WTC11 (cell line): Measurements from ENCODE around the gene MOV10L1. TPM values are rescaled to one million over a fixed set of nuclear protein-coding genes. Genes with fewer than 3 reads are reported as not detected.

Experiments
- ATAC-seq: fragments of 200-7000 bp; cut with Tn5 transposase; 2 replicates; pipeline ENCODE4 v1.10.0; 2021; ENCODE audit warnings: mild to moderate bottlenecking, moderate library complexity
- CTCF ChIA-PET: fragments of 300-600 bp; sonication (Branson Sonifier 250); formaldehyde crosslinking; loops from one replicate; lab custom pipeline; 2021; ENCODE audit warnings: antibody characterized with exemption; lab: Charles Lee
- POLR2A ChIA-PET: fragments of 350-600 bp; sonication (Branson Sonifier 250); formaldehyde crosslinking; loops from one replicate; lab custom pipeline; 2021; ENCODE audit warnings: antibody characterized with exemption; lab: Charles Lee
- DNase-seq: peaks from one replicate; pipeline ENCODE4 v3.0.0; 2021; ENCODE audit warnings: low spot score
- H3K27ac Mint-ChIP-seq: 2 replicates; pipeline ENCODE4 v1.8.0; 2021; ENCODE audit warnings: mixed read lengths
- H3K27me3 Mint-ChIP-seq: 2 replicates; pipeline ENCODE4 v1.8.0; 2021; ENCODE audit warnings: low read depth, mild to moderate bottlenecking, moderate library complexity, mixed read lengths
- H3K36me3 Mint-ChIP-seq: 2 replicates; pipeline ENCODE4 v1.8.0; 2021; ENCODE audit warnings: mixed read lengths
- H3K4me1 Mint-ChIP-seq: 2 replicates; pipeline ENCODE4 v1.8.0; 2022; ENCODE audit warnings: mixed read lengths
- H3K4me3 Mint-ChIP-seq: 2 replicates; pipeline ENCODE4 v1.8.0; 2021; ENCODE audit warnings: mild to moderate bottlenecking, moderate library complexity, mixed read lengths
- H3K9me3 Mint-ChIP-seq: 2 replicates; pipeline ENCODE4 v1.8.0; 2021; ENCODE audit warnings: mixed read lengths
- ATF1 ChIP-seq: sonication (generic); formaldehyde crosslinking; IDR thresholded peaks from 2 replicates; pipeline ENCODE4 v1.8.1; 2023; ENCODE audit warnings: mild to moderate bottlenecking, moderate library complexity, missing genetic modification reagents
- CREB1 ChIP-seq: sonication (generic); formaldehyde crosslinking; IDR thresholded peaks from 2 replicates; pipeline ENCODE4 v1.8.0; 2023; ENCODE audit warnings: mild to moderate bottlenecking, missing genetic modification reagents
- ELF4 ChIP-seq: sonication (generic); formaldehyde crosslinking; IDR thresholded peaks from 2 replicates; pipeline ENCODE4 v1.8.1; 2022; ENCODE audit warnings: low read depth, mild to moderate bottlenecking, moderate library complexity, missing genetic modification reagents
- ESRRA ChIP-seq: sonication (generic); formaldehyde crosslinking; IDR thresholded peaks from 2 replicates; pipeline ENCODE4 v1.8.1; 2022; ENCODE audit warnings: mild to moderate bottlenecking, missing genetic modification reagents, borderline replicate concordance
- FOXJ3 ChIP-seq: sonication (generic); formaldehyde crosslinking; IDR thresholded peaks from 2 replicates; pipeline ENCODE4 v1.9.0; 2021; ENCODE audit warnings: missing genetic modification reagents, mild to moderate bottlenecking, borderline replicate concordance
- JAZF1 ChIP-seq: fragments of 250-450 bp; sonication (Bioruptor Pico); IDR thresholded peaks from 2 replicates; pipeline ENCODE4 v1.9.0; 2021; ENCODE audit warnings: moderate library complexity, mild to moderate bottlenecking, inconsistent platforms
- PRRX2 ChIP-seq: fragments of 250-450 bp; sonication (Bioruptor Pico); IDR thresholded peaks from 2 replicates; pipeline ENCODE4 v1.8.0; 2021; ENCODE audit warnings: mild to moderate bottlenecking
- RELA ChIP-seq: sonication (generic); formaldehyde crosslinking; IDR thresholded peaks from 2 replicates; pipeline ENCODE4 v1.8.1; 2022; ENCODE audit warnings: missing genetic modification reagents, mild to moderate bottlenecking, borderline replicate concordance
- RORB ChIP-seq: fragments of 250-450 bp; sonication (Bioruptor Pico); IDR thresholded peaks from 2 replicates; pipeline ENCODE4 v1.9.0; 2021; ENCODE audit warnings: mild to moderate bottlenecking
- SP1 ChIP-seq: sonication (generic); formaldehyde crosslinking; conservative IDR thresholded peaks from 2 replicates; pipeline ENCODE4 v1.8.1; 2022; ENCODE audit warnings: missing genetic modification reagents
- TP53 ChIP-seq: sonication (generic); formaldehyde crosslinking; IDR thresholded peaks from 2 replicates; pipeline ENCODE4 v1.8.1; 2023; ENCODE audit warnings: mild to moderate bottlenecking, missing genetic modification reagents
- total RNA-seq: library from RNA; stranded (reverse); gene quantifications from 3 replicates; pipeline ENCODE4 v1.2.3, GENCODE V29; 2021
- TF ChIP-seq, protein P1 (sequence below): fragments of 250-450 bp; sonication (Bioruptor Pico); IDR thresholded peaks from 2 replicates; pipeline ENCODE4 v1.9.0; 2021; ENCODE audit warnings: mild to moderate bottlenecking, borderline replicate concordance
- TF ChIP-seq, protein P2 (sequence below): fragments of 250-450 bp; sonication (Bioruptor Pico); conservative IDR thresholded peaks from 2 replicates; pipeline ENCODE4 v1.9.0; 2021; ENCODE audit warnings: mild to moderate bottlenecking
- TF ChIP-seq, protein P3 (sequence below): sonication (generic); formaldehyde crosslinking; IDR thresholded peaks from 2 replicates; pipeline ENCODE4 v1.8.1; 2022; ENCODE audit warnings: mild to moderate bottlenecking, missing genetic modification reagents, moderate library complexity, borderline replicate concordance
- TF ChIP-seq, protein P4 (sequence below): sonication (generic); formaldehyde crosslinking; IDR thresholded peaks from 2 replicates; pipeline ENCODE4 v1.8.1; 2022; ENCODE audit warnings: low read depth, mild to moderate bottlenecking, moderate library complexity, missing genetic modification reagents, borderline replicate concordance
- TF ChIP-seq, protein P5 (sequence below): fragments of 250-450 bp; sonication (Bioruptor Pico); IDR thresholded peaks from 2 replicates; pipeline ENCODE4 v1.8.0; 2021; ENCODE audit warnings: mild to moderate bottlenecking
- TF ChIP-seq, protein P6 (sequence below): sonication (generic); formaldehyde crosslinking; IDR thresholded peaks from 2 replicates; pipeline ENCODE4 v1.8.1; 2023; ENCODE audit warnings: mild to moderate bottlenecking, moderate library complexity, missing genetic modification reagents
- TF ChIP-seq, protein P7 (sequence below): fragments of 200-600 bp; IDR thresholded peaks from 2 replicates; pipeline ENCODE4 v1.8.0; 2022; ENCODE audit warnings: antibody characterized with exemption

The MOV10L1 gene
- total RNA-seq, 1 experiment from 2014 or later: not detected

DNA sequence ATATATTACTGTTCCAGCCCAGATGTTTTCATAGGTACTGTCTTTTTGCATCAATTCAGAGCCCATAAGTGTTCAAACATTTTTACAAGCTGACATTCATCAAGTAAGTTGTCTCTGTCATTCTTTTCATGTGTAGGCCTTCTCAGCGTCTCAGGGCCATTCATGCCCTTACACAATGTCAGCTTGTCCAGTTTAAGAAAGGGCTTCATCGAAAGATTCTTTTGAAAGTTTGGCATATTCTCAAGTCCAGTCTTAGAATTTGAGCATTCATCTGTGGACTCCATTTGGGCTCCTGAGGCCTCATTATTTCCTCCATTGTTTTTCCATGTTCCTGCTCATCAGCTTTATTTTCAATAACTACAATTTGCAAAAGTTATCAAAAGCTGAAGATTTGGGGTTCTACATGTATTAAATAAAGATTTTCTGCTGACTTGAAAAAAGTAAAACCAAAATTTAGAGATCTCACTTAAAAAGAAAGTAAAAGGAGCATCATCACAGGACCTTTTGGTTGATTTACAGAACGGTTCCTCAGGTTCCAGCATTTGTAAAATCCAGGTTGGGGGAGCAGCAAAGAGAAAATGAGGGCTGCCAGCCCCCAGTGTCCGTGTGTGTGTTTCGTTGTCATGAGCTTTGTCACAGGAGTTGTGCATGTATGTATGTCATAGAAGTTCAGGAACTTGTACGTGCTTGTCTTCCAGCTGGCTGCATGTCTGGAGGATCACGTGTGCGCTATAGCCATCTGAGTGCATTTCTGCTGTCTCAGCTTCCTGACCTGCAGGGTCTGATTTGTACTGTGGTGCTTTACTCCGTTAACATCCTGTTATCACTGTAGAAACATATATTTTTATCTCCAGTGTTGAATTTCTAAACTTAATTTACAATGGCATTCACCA lies 15.6 kb downstream of the MOV10L1 start (continued):
- TF ChIP-seq, protein P1, sequence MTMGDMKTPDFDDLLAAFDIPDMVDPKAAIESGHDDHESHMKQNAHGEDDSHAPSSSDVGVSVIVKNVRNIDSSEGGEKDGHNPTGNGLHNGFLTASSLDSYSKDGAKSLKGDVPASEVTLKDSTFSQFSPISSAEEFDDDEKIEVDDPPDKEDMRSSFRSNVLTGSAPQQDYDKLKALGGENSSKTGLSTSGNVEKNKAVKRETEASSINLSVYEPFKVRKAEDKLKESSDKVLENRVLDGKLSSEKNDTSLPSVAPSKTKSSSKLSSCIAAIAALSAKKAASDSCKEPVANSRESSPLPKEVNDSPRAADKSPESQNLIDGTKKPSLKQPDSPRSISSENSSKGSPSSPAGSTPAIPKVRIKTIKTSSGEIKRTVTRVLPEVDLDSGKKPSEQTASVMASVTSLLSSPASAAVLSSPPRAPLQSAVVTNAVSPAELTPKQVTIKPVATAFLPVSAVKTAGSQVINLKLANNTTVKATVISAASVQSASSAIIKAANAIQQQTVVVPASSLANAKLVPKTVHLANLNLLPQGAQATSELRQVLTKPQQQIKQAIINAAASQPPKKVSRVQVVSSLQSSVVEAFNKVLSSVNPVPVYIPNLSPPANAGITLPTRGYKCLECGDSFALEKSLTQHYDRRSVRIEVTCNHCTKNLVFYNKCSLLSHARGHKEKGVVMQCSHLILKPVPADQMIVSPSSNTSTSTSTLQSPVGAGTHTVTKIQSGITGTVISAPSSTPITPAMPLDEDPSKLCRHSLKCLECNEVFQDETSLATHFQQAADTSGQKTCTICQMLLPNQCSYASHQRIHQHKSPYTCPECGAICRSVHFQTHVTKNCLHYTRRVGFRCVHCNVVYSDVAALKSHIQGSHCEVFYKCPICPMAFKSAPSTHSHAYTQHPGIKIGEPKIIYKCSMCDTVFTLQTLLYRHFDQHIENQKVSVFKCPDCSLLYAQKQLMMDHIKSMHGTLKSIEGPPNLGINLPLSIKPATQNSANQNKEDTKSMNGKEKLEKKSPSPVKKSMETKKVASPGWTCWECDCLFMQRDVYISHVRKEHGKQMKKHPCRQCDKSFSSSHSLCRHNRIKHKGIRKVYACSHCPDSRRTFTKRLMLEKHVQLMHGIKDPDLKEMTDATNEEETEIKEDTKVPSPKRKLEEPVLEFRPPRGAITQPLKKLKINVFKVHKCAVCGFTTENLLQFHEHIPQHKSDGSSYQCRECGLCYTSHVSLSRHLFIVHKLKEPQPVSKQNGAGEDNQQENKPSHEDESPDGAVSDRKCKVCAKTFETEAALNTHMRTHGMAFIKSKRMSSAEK: no peak
- TF ChIP-seq, protein P2, sequence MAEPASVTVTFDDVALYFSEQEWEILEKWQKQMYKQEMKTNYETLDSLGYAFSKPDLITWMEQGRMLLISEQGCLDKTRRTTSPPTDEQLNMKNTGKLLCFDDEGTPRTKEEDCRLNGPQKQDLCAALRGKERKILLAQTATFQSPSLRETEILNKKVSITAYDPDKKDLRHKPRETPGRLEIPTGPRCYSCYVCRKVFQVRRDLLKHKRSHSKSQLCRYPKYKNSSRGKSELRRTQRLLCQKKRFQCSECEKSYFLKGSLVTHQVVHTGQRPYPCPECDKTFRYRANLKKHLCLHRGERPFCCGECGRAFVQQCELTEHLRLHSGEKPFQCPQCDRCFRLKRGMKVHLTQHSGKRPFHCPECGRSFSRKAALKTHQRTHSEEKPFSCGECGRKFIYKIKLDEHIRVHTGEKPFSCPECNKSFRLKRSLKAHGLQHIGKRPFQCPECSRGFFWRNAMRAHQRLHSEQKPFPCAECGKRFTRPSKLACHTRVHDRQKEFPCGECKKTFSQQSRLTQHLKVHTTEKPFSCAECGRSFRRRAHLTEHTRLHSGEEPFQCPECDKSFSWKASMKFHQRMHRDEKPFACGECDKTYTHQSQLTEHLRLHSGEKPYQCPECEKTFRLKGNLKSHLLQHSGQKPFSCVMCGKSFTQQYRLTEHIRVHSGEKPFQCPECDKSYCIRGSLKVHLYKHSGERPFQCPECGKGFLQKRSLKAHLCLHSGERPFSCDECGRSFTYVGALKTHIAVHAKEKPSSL (CRISPR knock-in tag): no peak
- TF ChIP-seq ELF4 (CRISPR knock-in tag): no peak
- TF ChIP-seq RELA (CRISPR knock-in tag): no peak
- TF ChIP-seq, protein P3, sequence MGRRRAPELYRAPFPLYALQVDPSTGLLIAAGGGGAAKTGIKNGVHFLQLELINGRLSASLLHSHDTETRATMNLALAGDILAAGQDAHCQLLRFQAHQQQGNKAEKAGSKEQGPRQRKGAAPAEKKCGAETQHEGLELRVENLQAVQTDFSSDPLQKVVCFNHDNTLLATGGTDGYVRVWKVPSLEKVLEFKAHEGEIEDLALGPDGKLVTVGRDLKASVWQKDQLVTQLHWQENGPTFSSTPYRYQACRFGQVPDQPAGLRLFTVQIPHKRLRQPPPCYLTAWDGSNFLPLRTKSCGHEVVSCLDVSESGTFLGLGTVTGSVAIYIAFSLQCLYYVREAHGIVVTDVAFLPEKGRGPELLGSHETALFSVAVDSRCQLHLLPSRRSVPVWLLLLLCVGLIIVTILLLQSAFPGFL (CRISPR knock-in tag): no peak
- no peak for TF ChIP-seq RORB

DNA sequence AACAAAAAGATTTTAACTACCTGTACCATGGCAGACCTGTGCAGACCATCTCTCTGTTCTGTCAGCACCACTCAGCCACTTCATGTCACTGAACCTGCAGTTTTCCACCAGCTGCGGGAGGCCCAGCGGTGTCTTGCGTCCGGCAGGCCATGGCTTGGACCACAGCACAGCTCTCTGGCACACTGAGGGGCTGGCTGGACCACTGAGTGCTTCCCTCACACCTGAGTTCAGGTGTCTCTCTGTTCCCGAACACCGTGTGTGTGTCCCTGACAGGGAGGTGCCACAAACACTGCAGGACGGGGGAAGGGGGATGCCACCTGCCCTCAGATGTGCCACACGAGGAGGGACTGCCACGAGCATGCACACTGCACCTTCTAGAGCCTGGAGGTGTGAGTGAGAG lies 17.7 kb downstream of the MOV10L1 start:
- TF ChIP-seq, protein P4, sequence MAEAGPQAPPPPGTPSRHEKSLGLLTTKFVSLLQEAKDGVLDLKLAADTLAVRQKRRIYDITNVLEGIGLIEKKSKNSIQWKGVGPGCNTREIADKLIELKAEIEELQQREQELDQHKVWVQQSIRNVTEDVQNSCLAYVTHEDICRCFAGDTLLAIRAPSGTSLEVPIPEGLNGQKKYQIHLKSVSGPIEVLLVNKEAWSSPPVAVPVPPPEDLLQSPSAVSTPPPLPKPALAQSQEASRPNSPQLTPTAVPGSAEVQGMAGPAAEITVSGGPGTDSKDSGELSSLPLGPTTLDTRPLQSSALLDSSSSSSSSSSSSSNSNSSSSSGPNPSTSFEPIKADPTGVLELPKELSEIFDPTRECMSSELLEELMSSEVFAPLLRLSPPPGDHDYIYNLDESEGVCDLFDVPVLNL (CRISPR knock-in tag): no peak
- TF ChIP-seq FOXJ3 (no peak), CREB1 (CRISPR knock-in tag) (no peak), ATF1 (CRISPR knock-in tag) (no peak), TP53 (CRISPR knock-in tag) (no peak), SP1 (CRISPR knock-in tag) (no peak), JAZF1 (CRISPR knock-in tag) (no peak), PRRX2 (no peak), ESRRA (no peak)
- TF ChIP-seq, protein P5, sequence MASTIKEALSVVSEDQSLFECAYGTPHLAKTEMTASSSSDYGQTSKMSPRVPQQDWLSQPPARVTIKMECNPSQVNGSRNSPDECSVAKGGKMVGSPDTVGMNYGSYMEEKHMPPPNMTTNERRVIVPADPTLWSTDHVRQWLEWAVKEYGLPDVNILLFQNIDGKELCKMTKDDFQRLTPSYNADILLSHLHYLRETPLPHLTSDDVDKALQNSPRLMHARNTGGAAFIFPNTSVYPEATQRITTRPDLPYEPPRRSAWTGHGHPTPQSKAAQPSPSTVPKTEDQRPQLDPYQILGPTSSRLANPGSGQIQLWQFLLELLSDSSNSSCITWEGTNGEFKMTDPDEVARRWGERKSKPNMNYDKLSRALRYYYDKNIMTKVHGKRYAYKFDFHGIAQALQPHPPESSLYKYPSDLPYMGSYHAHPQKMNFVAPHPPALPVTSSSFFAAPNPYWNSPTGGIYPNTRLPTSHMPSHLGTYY (CRISPR knock-in tag): no peak
- TF ChIP-seq, protein P6, sequence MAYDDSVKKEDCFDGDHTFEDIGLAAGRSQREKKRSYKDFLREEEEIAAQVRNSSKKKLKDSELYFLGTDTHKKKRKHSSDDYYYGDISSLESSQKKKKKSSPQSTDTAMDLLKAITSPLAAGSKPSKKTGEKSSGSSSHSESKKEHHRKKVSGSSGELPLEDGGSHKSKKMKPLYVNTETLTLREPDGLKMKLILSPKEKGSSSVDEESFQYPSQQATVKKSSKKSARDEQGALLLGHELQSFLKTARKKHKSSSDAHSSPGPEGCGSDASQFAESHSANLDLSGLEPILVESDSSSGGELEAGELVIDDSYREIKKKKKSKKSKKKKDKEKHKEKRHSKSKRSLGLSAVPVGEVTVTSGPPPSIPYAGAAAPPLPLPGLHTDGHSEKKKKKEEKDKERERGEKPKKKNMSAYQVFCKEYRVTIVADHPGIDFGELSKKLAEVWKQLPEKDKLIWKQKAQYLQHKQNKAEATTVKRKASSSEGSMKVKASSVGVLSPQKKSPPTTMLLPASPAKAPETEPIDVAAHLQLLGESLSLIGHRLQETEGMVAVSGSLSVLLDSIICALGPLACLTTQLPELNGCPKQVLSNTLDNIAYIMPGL (CRISPR knock-in tag): no peak
- TF ChIP-seq, protein P7, sequence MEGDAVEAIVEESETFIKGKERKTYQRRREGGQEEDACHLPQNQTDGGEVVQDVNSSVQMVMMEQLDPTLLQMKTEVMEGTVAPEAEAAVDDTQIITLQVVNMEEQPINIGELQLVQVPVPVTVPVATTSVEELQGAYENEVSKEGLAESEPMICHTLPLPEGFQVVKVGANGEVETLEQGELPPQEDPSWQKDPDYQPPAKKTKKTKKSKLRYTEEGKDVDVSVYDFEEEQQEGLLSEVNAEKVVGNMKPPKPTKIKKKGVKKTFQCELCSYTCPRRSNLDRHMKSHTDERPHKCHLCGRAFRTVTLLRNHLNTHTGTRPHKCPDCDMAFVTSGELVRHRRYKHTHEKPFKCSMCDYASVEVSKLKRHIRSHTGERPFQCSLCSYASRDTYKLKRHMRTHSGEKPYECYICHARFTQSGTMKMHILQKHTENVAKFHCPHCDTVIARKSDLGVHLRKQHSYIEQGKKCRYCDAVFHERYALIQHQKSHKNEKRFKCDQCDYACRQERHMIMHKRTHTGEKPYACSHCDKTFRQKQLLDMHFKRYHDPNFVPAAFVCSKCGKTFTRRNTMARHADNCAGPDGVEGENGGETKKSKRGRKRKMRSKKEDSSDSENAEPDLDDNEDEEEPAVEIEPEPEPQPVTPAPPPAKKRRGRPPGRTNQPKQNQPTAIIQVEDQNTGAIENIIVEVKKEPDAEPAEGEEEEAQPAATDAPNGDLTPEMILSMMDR: no peak
- TF ChIP-seq, all 79 proteins: peak for 0
- ATAC-seq: no peak
- ChIA-PET POLR2A (no interaction called here), CTCF (no interaction called here)
- Mint-ChIP-seq H3K4me3 (no peak overlapping the region), H3K4me1 (peaks cover 5% of the 10 kb centered on the region), H3K27me3 (0 out of 2 replicates have a peak, but pooled peaks cover under 1% of the 10 kb centered on the region), H3K27ac (no peak overlapping the region), H3K9me3 (no peaks in the 10 kb centered on the region), H3K36me3 (no peaks in the 10 kb centered on the region)
- DNase-seq: no peak
